SIG-M5 (cell line): Measurements from ENCODE around the gene ZNF181.

Source experiments
- DNase-seq: peaks from one replicate; lab custom pipeline; 2025; lab: John Stamatoyannopoulos, UW

Gene ZNF181

GRCh38 chr19:34757441-34757840, 23.4 kb downstream of the ZNF181 start:
- no peak for DNase-seq

GRCh38 chr19:34759218-34759917, 25.3 kb downstream of the ZNF181 start:
- DNase-seq, result no peak

- no peak for DNase-seq
Measured at GRCh38 chr19:34766386-34766785, 32.3 kb downstream of the ZNF181 start.

GRCh38 chr19:34767951-34768350, 33.9 kb downstream of the ZNF181 start:
- DNase-seq, result no peak

- DNase-seq, result no peak
Measured at GRCh38 chr19:34772697-34773554, 38.9 kb downstream of the ZNF181 start, which contains the start of gene ZNF599. Gene ZNF599, minus strand, starts transcription at chr19:34773215. Its CDS starts 374 bp downstream, at chr19:34772841.

- DNase-seq, result no peak
Measured at GRCh38 chr19:34773555-34773864, 39.5 kb downstream of the ZNF181 start.

GRCh38 chr19:34774857-34775256, 40.8 kb downstream of the ZNF181 start:
- DNase-seq, result no peak

GRCh38 chr19:34778342-34778741, 44.3 kb downstream of the ZNF181 start:
- no peak for DNase-seq

- DNase-seq, result no peak
Measured at GRCh38 chr19:34779652-34780051, 45.6 kb downstream of the ZNF181 start.

- DNase-seq, result no peak
Measured at GRCh38 chr19:34786236-34786635, 52.2 kb downstream of the ZNF181 start.

- no peak for DNase-seq
Measured at GRCh38 chr19:34787059-34787824, 53.2 kb downstream of the ZNF181 start.

- no peak for DNase-seq
Measured at GRCh38 chr19:34788074-34788473, 54.0 kb downstream of the ZNF181 start.

- no peak for DNase-seq
Measured at GRCh38 chr19:34793565-34793964, 59.5 kb downstream of the ZNF181 start.

- DNase-seq, result no peak
Measured at GRCh38 chr19:34794066-34794960, 60.3 kb downstream of the ZNF181 start.
